Chondrocyte (in vitro differentiated cells): ENCODE data around the gene HMCN2. TPM values are rescaled to one million over a fixed set of nuclear protein-coding genes. Genes with fewer than 3 reads are reported as not detected.
"Not testable (repeated sequence)": the region's sequence is repeated elsewhere in the genome, so short reads cannot be mapped to it uniquely, and the experiment has no call there.

Experiments used
- DNase-seq: peaks from one replicate; pipeline ENCODE4 v3.0.0; 2021; ENCODE audit warnings: mixed read lengths, low spot score
- H3K27ac Mint-ChIP-seq: one replicate; pipeline ENCODE4 v1.8.0; 2021; ENCODE audit warnings: mild to moderate bottlenecking, moderate library complexity, mixed read lengths; ENCODE audit not compliant: unreplicated experiment
- H3K27me3 Mint-ChIP-seq: 2 replicates; pipeline ENCODE4 v1.8.0; 2021; ENCODE audit warnings: low read depth, mixed read lengths
- H3K36me3 Mint-ChIP-seq: 2 replicates; pipeline ENCODE4 v1.8.0; 2021; ENCODE audit warnings: low read depth, mixed read lengths
- H3K4me1 Mint-ChIP-seq: 2 replicates; pipeline ENCODE4 v1.8.0; 2021; ENCODE audit warnings: low read depth, mild to moderate bottlenecking, mixed read lengths
- H3K4me3 Mint-ChIP-seq: one replicate; pipeline ENCODE4 v1.8.0; 2021; ENCODE audit warnings: mild to moderate bottlenecking, moderate library complexity, mixed read lengths; ENCODE audit not compliant: unreplicated experiment
- H3K9me3 Mint-ChIP-seq: 2 replicates; pipeline ENCODE4 v1.8.0; 2021; ENCODE audit warnings: low read depth, mixed read lengths
- CTCF ChIP-seq: fragments of 200-600 bp; sonication (generic); IDR thresholded peaks from 2 replicates; pipeline ENCODE4 v1.5.0; 2021; ENCODE audit warnings: antibody characterized with exemption, mild to moderate bottlenecking, moderate library complexity
- total RNA-seq: library from RNA; stranded (reverse); gene quantifications from 3 replicates; pipeline ENCODE4 v1.2.1, GENCODE V29; 2021

The HMCN2 gene
- total RNA-seq, 1 donor from 2014 or later, result 0.05 TPM

GRCh38 chr9:130276121-130276520 is 10.6 kb downstream of the HMCN2 start:
- Mint-ChIP-seq H3K9me3 (no peaks in the 10 kb centered on the region), H3K27me3 (peaks cover 18% of the 10 kb centered on the region), H3K4me1 (no peaks in the 10 kb centered on the region), H3K4me3 (no peak overlapping the region), H3K27ac (no peak overlapping the region), H3K36me3 (no peaks in the 10 kb centered on the region)
- no peak for TF ChIP-seq CTCF
- DNase-seq, result peak; percentile 13

- DNase-seq, result peak; percentile 82
- no peak overlapping the region for H3K27ac Mint-ChIP-seq
- no peak for TF ChIP-seq CTCF
- no peaks in the 10 kb centered on the region for H3K9me3 Mint-ChIP-seq
- no peaks in the 10 kb centered on the region for H3K4me1 Mint-ChIP-seq
- H3K36me3 Mint-ChIP-seq, result no peaks in the 10 kb centered on the region
- peaks cover 17% of the 10 kb centered on the region for H3K27me3 Mint-ChIP-seq
- H3K4me3 Mint-ChIP-seq, result no peak overlapping the region
These were observed 11.4 kb downstream of the HMCN2 start for GRCh38 chr9:130276955-130277354.

GRCh38 chr9:130277525-130277924 is 12.0 kb downstream of the HMCN2 start:
- not testable (repeated sequence) for DNase-seq, H3K4me1 Mint-ChIP-seq, H3K9me3 Mint-ChIP-seq, H3K4me3 Mint-ChIP-seq, H3K36me3 Mint-ChIP-seq, H3K27ac Mint-ChIP-seq
- H3K27me3 Mint-ChIP-seq, result peaks cover 21% of the 10 kb centered on the region

- H3K27ac Mint-ChIP-seq, result no peak overlapping the region
- DNase-seq, result no peak
- no peaks in the 10 kb centered on the region for H3K9me3 Mint-ChIP-seq
- no peak overlapping the region for H3K4me3 Mint-ChIP-seq
- peaks cover 65% of the 10 kb centered on the region for H3K27me3 Mint-ChIP-seq
- no peaks in the 10 kb centered on the region for H3K36me3 Mint-ChIP-seq
- H3K4me1 Mint-ChIP-seq, result peaks cover 7% of the 10 kb centered on the region
- TF ChIP-seq CTCF, result no peak
These were observed 18.1 kb downstream of the HMCN2 start for GRCh38 chr9:130283539-130284248.

- Mint-ChIP-seq H3K27me3 (peaks cover 70% of the 10 kb centered on the region), H3K4me1 (peaks cover 7% of the 10 kb centered on the region), H3K36me3 (no peaks in the 10 kb centered on the region), H3K9me3 (no peaks in the 10 kb centered on the region), H3K27ac (no peak overlapping the region), H3K4me3 (no peak overlapping the region)
- no peak for TF ChIP-seq CTCF
- DNase-seq, result no peak
These were observed 18.7 kb downstream of the HMCN2 start for GRCh38 chr9:130284249-130284625.

- Mint-ChIP-seq H3K36me3 (no peaks in the 10 kb centered on the region), H3K4me3 (no peak overlapping the region), H3K9me3 (no peaks in the 10 kb centered on the region), H3K27me3 (peaks cover 73% of the 10 kb centered on the region), H3K27ac (no peak overlapping the region), H3K4me1 (peaks cover 7% of the 10 kb centered on the region)
- DNase-seq, result peak; percentile 41
- TF ChIP-seq CTCF, result no peak
These were observed 19.1 kb downstream of the HMCN2 start for GRCh38 chr9:130284690-130285089.
